Left renal pelvis (tissue), 4 donors: ENCODE results near the gene RANGAP1. TPM values are rescaled to one million over a fixed set of nuclear protein-coding genes. Genes with fewer than 3 reads are reported as not detected.
"Not testable (repeated sequence)": the region's sequence is repeated elsewhere in the genome, so short reads cannot be mapped to it uniquely, and the experiment has no call there.

Experiments
- DNase-seq, 4 donors: peaks; one replicate each; pipeline ENCODE4 v3.0.0-alpha.2; 2013; ENCODE audit warnings: low read depth in 4 of 4, low spot score in 3 of 4
- polyA plus RNA-seq, 4 donors: library from polyadenylated mRNA; unstranded; fragments of 120-200 nt; gene quantifications; one replicate each; pipeline ENCODE4 v1.2.1, GENCODE V29; 2013; ENCODE audit not compliant: insufficient read length in 4 of 4

The RANGAP1 gene
- polyA plus RNA-seq, 4 donors = 30.9 to 64.5 (median 44.8) TPM

DNA sequence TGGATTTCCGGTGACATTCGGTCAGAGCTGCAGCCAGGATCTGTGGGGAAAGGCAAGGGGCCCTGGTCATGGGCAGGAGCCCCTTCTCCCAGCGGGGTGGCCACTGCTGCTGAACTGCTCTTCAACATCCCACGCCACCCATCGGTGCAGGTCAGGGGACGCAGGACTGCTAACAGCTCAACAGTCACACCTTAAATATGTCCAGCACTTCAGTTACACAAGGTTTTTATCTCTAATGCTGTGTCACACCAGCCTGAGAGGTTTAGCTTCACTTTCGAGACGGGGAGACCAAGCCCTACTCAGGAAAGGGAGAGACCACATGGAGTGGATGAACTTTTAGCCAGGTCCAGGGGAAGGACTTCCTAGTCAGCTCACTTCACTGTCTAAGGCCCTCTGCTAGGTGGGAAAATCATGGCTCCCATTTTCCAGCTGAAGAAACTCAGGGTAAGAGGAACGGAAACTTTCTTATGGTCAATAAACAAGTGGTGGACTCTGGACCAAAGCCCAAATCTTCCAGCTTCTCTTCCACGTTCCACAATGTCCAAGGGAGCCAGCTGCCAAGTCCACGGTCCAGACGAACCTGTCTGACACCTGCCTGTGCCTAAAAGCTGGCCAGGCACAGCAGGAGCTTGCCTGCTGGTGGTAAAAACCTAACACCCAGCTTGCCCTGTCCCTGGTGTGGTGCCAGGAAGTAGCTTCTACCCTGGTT is 24.3 kb downstream of the RANGAP1 start:
- DNase-seq = no peak

DNA sequence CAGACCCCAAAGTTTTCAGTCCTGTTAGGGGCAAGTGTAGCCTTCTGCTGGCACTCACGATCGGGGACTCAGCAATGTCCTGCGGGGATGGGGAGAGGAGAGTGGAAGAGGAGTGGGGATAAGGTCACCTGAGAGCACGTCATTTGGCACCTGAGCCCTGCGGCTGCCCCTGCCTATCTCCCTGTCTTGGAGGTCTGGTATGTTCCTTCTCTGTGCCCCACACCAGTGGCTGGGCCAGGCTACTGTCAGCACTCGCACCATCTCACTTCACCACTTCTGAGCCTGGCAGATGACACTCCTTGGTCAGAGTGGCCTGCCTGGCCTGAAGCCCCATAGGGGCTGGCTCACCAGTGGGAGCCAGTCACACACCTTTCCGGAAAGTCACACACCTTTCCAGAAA is 25.1 kb downstream of the RANGAP1 start:
- no peak for DNase-seq

DNA sequence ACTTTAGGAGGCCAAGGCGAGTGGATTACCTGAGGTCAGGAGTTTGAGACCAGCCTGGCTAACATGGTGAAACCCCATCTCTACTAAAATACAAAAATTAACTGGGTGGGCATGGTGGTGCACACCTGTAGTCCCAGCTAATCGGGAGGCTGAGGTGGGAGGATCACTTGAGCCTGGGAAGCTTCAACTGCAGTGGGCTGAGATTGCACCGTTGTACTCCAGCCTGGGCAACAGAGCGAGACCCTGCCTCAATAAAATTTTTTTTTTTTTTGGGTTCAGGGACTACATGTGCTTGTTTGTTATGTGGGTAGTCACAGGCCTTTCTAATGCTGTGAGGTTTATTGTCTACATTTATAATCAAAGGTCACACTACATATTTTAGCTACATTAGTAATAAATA is 26.2 kb downstream of the RANGAP1 start:
- not testable (repeated sequence) for DNase-seq

DNA sequence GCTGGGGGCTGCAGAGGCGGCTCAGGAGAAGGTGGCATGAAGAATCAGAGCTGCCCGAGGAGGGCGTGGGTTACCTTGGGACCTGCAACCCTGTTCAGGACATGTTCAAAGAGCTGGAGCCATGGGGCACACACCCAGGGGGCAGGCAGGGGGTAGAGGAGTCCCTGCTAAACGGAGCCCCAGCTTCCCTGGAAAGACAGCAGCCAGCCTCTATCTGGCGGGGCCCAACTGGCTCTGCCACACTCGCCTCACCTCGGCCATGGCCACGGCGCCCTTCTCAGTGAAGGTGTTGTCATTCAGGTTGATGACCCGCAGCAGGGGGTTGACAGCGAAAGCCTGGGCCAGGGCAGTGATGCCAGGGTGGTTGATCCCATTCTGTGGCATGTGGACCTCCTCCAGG is 28.3 kb downstream of the RANGAP1 start:
- DNase-seq = no peak

DNA sequence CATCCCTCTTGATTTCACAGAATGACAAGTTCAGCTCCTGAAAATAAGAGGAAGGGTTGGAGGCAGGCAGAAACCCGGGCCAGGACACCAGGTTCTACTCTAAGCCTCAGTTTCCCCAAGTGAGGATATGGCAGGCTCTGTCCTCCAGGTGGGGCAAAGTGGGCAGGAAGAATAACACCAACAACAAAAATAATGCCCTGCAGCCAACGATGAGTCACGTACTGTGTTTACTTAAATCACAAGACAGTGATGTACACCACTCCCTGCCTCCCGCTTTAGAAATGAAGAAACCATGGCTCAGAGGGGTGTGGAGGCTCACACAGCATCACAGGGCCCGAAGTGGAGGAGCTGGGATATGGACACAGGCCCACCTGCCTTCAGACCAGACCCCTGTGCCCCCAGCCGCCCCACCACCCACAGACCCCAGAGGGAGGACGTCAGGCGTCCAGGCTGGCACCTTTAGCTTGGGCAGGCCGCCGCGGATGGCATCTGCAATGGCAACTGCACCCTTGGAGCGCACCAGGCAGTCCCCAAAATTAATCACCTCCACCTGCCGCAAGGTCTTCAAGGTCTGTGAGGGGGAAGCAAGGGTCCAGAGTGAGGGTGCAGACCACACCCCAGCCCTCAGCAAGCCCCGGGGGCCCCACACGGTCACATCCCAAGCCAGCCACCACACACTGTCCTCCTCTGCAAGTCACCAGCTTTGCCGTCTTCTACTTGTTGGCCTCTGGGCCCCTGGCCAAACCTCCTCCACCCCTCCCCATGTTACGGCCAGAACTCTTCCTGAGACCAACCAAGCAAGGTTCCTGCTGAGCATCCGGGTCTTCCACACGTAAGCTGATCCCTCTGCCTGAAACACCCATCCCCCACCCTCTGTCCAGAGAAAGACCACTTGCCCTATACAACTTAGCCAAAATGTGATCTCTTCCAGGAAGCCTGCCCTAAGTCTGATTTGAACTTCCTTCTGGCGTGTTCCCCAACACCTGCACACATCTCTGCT is 29.4 kb downstream of the RANGAP1 start:
- no peak for DNase-seq

DNA sequence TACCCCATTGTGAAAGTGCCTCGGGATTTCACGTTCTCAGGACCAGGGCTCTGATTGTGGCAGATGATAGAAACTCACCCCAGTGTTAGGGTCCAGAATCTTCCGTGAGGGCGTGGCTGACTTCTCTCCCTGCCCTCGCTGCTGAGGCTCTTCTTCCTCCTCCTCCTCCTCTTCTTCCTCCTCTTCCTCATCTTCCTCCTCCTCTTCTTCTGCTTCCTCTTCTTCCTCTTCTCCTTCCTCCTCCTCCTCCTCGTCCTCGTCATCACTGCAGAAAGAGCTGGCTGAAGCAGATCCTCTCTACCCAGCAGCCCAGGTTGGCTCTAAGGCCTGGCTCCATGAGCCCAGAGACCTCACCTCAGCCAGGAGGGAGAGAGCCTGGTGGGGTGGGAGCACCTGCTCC is 31.8 kb downstream of the RANGAP1 start:
- DNase-seq = no peak

DNA sequence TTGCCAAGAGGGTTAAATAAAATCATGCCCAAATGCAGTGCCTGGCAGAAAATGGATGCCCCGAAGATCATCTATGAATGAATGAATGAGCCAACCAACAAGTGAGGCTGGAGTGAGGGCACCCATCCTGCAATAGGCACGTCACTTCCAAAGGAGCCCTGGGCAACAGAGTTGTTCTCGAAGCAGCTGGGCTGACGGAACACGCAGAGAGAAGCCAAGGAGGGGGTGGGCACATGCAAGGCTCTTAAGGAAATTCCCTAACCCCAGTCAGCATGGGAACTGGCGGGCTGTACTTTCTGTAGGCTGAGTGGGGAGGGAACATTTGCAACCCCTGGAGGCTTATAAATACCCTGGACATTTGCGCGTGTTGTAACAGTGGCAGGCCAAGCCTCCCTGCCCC is 33.6 kb downstream of the RANGAP1 start:
- no peak for DNase-seq

DNA sequence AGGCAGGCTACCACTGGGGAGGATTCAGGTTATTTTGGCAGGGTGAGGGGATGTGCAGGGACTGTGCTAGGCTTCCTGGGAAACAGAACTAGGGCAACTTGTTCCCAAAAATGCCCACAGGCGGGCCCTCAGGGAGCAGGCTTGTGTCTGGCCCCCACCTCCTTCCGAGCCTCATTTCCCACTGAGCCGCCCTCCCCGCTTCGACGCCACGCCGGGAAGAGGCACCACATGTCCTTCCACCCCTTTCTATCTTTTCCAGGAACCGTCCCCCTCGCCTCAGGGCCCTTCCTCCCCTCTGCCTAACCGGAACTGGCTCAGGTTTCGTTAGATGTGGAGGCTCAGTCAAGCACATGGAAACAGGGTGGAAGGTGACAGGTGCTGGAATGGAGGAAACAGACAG is 35.9 kb downstream of the RANGAP1 start:
- DNase-seq = no peak

DNA sequence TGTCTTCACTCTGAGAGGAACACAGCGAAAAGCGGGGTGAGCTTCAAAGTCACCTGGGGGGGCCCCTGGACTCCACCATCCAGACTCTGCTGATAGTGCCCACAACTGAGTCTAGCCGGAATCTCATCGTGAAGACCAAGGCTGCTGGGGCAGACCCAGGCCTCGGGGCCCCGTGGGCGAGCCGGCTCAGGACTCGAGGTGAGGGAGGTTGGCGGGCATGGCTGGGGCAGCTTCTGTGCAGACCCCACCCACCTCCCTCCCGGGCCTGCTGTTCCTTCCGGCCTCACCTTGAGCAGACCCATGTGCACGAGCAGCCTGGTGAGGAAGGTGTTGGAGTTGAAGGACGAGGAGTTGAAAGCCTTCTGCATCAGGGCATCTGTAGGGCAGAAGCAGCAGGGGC is 36.5 kb downstream of the RANGAP1 start:
- DNase-seq = no peak

DNA sequence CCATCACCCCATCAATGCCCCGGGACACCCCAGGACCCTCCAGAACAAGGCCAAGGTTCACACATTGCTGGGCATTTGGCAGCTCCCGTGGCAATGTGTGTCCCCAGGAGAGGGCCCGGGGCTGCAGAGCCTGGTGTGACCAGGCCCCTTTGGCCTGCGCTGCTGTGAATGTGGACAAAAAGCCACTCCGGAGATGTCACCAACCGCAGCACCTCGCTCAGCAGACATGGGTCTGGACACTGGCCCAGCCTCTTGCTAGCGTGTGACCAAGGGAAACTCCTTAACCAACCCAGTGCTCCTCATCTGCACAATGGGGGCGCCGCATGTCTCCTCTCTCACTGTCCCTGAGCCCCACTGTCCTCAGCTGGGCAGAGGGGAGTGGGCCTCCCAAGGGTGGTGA is 37.2 kb downstream of the RANGAP1 start:
- no peak for DNase-seq

DNA sequence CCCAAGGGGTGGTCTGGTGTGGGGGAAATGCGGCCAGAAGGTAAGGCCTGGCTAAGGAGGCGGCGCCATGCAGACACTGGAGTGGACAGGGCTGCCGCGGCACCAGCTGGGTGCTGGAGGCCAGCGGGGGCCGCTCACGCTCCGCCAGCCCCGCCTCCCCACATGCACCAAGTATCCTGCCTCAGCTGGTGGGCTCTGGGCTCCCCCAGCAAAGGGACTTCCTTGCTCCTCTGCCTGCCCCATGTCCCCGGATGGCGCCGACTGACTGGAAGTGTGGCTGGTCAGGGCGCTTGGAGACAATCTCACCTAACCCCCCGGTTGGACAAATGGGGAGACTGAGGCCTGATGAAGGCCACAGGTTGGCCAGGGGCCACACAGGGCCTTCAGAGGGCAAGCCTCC is 37.7 kb downstream of the RANGAP1 start:
- DNase-seq = no peak

DNA sequence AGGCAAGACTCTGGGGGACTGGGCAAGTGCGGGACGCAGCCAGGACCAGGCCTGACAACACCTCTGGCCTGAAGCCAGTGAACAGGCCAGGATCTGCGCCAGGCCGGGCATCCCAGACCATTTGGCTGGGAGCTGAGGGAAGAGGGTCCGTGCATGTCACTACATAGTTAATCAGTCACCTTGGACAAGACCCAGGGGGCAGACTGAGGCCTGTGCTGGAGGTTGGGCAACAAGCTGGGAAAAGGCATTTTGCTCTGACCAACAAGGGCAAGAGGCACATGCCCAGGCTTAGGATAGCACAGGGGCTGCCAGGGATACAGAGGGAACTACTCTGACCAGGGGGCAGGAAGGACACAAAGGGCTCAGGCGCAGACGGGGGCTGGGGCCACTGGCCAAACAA is 38.3 kb downstream of the RANGAP1 start:
- DNase-seq = no peak

DNA sequence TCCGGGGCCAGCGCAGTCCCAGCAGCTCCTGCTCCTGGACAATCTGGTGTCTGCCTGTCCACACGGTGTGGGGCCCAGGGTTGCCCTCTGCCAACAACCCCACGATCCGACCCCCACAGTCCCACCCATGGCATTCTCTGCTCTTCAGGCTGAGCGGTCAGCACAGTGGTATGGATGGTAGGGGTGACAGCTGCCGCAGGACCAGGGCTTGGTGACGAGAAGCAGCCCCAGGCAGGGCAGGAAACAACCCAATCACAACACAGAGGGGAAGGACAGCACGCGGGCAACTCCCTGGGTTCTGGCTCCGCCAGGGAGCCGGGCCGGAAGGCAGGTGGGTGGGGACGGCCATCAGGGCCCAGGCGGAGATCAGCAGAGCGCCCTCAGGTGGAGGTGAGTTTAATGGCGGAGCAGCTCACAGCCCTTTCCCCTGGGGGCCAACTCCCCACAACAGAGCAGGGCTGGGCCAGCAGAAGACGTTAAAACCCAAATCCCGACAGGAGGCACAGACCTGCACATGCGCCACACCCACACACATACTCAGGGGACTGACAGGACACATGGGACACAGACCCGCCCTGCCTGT is 40.0 kb downstream of the RANGAP1 start:
- DNase-seq = no peak

DNA sequence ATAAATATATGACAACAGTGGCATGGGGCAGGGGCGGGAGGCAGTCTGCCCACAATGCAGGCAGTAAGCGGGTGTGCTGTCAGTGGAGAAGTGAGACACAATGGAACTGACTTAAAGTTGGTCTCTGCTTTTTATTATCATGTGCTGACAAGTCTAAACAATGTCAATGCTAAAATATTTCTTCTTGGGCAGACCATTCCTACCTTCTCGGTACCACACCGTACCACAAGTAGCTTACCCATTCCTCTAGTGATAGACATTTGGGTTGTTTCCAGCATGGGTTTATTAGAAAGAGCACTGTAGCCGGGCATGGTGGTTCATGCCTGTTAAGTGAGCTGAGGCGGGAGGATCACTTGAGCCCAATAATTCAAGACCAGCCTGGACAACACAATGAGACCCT is 42.6 kb downstream of the RANGAP1 start:
- no peak for DNase-seq

DNA sequence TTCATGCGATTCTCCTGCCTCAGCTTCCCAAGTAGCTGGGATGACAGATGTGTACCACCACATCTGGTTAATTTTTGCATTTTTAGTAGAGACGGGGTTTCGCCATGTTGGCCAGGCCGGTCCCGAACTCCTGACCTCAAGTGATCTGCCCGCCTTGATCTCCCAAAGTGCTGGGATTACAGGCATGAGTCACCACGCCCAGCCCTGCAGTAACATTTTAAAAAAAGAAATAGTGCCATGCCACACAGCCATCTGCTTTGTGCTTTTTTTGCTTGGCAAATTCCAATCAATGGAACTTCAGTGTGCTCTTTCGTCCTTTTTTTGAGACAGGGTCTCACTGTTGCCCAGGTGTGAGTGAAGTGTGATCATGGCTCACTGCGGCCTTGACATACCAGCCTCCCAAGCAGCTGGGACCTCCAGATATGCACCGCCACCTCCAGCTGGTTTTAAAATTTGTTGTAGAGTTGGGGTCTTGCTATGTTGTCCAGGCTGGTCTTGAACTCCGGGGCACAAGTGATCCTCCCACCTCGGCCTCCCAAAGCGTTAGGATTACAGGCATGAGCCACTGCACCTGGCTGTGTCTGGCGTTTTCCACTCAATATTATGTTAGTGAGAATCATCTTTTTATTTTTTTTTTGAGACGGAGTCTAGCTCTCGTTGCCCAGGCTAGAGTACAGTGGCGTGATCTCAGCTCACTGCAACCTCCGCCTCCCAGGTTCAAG is 43.4 kb downstream of the RANGAP1 start:
- DNase-seq = no peak

DNA sequence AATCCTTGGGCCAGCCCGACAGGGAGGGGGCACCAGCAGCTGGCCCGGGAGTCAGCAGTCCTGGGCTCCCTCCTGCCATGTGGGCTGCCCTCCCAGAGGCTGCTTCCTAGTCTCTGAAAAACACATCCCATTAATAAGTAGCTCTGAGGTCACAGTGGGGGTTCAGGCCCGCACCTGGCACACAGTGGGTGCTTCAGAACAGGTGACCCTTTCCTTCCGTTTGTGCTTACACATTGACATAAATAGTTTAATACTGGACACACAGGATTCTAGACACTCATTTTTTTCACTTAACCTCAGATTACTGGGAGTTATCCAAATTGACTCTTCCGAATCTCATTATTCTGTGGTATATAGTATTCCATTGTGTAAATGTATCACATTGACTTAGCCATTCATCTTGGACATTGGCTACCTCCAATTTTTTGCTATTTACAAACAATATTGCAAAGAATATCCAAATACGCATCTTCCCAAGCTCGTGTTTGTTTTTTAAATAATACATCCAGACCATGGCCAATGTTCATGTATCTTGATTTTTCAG is 44.8 kb downstream of the RANGAP1 start:
- no peak for DNase-seq

DNA sequence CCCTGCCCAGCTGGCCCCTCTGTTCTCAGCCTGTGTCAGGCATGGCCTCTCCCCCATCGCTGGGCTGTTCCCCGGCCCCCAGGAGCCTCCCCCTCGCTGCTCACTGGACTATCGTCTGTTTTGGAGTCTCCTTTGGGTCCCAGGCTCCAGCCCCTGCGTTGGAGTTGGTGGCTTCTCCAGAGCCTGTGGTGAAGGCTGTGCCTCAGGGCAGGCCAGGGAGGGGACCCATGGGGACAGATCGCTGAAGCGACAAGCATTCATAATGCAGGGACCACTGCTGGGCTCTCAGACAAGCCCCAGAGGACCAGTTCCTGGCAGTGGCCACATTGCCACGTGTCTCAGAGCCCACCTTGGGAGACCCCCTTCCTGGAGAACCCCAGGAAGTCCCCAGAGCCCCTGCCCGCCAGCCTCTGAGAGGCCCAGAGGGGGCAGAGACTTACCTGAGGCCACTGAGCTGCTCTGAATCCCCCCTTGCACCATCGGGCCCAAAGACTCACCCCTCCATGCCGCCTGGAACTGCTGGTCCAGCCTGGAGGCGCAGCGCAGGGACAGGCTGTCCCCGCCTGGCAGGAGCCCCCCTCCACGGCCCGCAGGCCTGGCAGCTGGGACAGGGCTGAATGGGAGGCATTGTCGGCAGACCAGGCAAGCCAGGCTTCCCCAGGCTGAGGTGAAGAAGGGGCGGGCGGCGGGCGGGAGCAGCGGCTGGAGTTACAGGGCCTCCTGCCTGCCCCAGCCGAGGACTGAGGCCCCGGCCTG is 45.4 kb downstream of the RANGAP1 start, which contains the start of gene CHADL:
Gene CHADL, minus strand, starts transcription at position 555 of the 756 bp plus-strand sequence. Its CDS starts 50 bp downstream, at position 505.
- no peak for DNase-seq

DNA sequence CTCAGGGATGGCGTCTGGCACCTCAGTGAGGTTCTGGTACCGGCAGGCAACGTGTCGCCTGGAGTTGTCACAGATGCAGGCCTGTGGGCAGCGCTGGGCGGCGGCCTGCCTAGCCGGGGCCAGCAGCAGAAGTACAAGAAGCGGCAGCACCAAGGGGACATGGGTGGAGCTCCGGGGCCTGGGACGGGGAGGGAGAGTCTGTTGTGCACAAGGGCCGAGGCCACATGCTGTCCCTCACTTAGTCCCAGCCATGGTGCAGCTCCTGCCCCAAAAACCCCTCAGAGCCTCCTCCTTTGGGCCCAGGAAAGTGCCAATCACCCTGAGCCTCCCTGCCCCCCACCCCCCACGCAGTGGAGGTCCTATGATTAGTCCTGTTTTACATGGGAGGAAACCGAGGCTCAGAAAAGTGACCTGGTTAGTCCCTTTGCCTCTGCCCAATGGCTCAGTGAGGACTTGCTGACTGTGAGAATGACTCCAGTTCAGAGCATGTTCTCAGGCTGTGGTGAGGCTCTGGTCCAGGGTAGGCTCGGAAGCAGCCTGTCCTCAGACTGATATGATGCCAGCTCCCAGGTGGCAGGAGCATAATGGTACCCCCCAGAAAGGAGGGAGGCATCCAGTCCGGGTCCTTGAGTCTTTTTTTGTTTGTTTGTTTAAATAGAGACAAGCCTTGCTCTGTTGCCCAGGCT is 46.4 kb downstream of the RANGAP1 start:
- no peak for DNase-seq
